Measurements from ENCODE around the gene SEMA3C. TPM values are rescaled to one million over a fixed set of nuclear protein-coding genes. Genes with fewer than 3 reads are reported as not detected.

The SEMA3C gene
- total RNA-seq, result 143 TPM

- peak; percentile 93 for DNase-seq (ENCODE audit: low spot score)
- peak; percentile 97 for ATAC-seq
- intact Hi-C loops (cut with DNase I), result no loop called here
These were observed at the start of gene SEMA3C for GRCh38 chr7:80918909-80919721. Gene SEMA3C (minus strand): TSS chr7:80919051. CDS start chr7:80916781, 2,270 bp downstream.

GRCh38 chr7:80968606-80969005, 49.8 kb upstream of the SEMA3C start:
- intact Hi-C loops (cut with DNase I), result no loop called here
- no peak for ATAC-seq
- no peak for DNase-seq (ENCODE audit: low spot score)

GRCh38 chr7:80967917-80968297, 49.1 kb upstream of the SEMA3C start:
- ATAC-seq, result peak; percentile 76
- intact Hi-C loops (cut with DNase I), result no loop called here
- DNase-seq (ENCODE audit: low spot score), result no peak

- intact Hi-C loops (cut with DNase I), result no loop called here
- DNase-seq (ENCODE audit: low spot score) (no peak), ATAC-seq (peak; percentile 50)
These were observed 48.4 kb upstream of the SEMA3C start for GRCh38 chr7:80967071-80967916.

- no peak for DNase-seq (ENCODE audit: low spot score)
- intact Hi-C loops (cut with DNase I), result no loop called here
- no peak for ATAC-seq
These were observed 41.5 kb upstream of the SEMA3C start for GRCh38 chr7:80960244-80960795.

- ATAC-seq (no peak), DNase-seq (ENCODE audit: low spot score) (no peak)
- intact Hi-C loops (cut with DNase I), result no loop called here
These were observed 38.5 kb upstream of the SEMA3C start for GRCh38 chr7:80957226-80957777.

GRCh38 chr7:80954191-80954590, 35.3 kb upstream of the SEMA3C start:
- intact Hi-C loops (cut with DNase I), result no loop called here
- ATAC-seq (no peak), DNase-seq (ENCODE audit: low spot score) (no peak)

GRCh38 chr7:80950550-80950967, 31.7 kb upstream of the SEMA3C start:
- ATAC-seq, result no peak

GRCh38 chr7:80949449-80949848, 30.6 kb upstream of the SEMA3C start:
- ATAC-seq (no peak), DNase-seq (ENCODE audit: low spot score) (no peak)
- intact Hi-C loops (cut with DNase I), result no loop called here

More at GRCh38 chr7:80950550-80950967, 31.7 kb upstream of the SEMA3C start:
- no peak for DNase-seq (ENCODE audit: low spot score)
- intact Hi-C loops (cut with DNase I), result no loop called here

GRCh38 chr7:80946858-80947257, 28.0 kb upstream of the SEMA3C start:
- DNase-seq (ENCODE audit: low spot score) (no peak), ATAC-seq (no peak)
- intact Hi-C loops (cut with DNase I), result no loop called here

- intact Hi-C loops (cut with DNase I), result no loop called here
- ATAC-seq (no peak), DNase-seq (ENCODE audit: low spot score) (no peak)
These were observed 27.1 kb upstream of the SEMA3C start for GRCh38 chr7:80945976-80946375.

- no peak for ATAC-seq
- intact Hi-C loops (cut with DNase I), result no loop called here
- no peak for DNase-seq (ENCODE audit: low spot score)
These were observed 24.5 kb upstream of the SEMA3C start for GRCh38 chr7:80943342-80943741.

GRCh38 chr7:80942261-80943041, 23.6 kb upstream of the SEMA3C start:
- DNase-seq (ENCODE audit: low spot score) (peak; percentile 65), ATAC-seq (peak; percentile 96)
- intact Hi-C loops (cut with DNase I), result no loop called here

GRCh38 chr7:80941208-80941758, 22.4 kb upstream of the SEMA3C start:
- ATAC-seq (peak; percentile 73), DNase-seq (ENCODE audit: low spot score) (no peak)
- intact Hi-C loops (cut with DNase I), result no loop called here

- no peak for ATAC-seq
- intact Hi-C loops (cut with DNase I), result no loop called here
- no peak for DNase-seq (ENCODE audit: low spot score)
These were observed 21.8 kb upstream of the SEMA3C start for GRCh38 chr7:80940539-80941207.

GRCh38 chr7:80937336-80937735, 18.5 kb upstream of the SEMA3C start:
- intact Hi-C loops (cut with DNase I), result no loop called here
- no peak for ATAC-seq
- no peak for DNase-seq (ENCODE audit: low spot score)

GRCh38 chr7:80935991-80936780, 17.3 kb upstream of the SEMA3C start:
- DNase-seq (ENCODE audit: low spot score), result no peak
- intact Hi-C loops (cut with DNase I), result no loop called here
- no peak for ATAC-seq
